ENCODE results near the gene TEKT2.

TEKT2 gene

GRCh38 chr1:36134505-36135329 lies 50.8 kb downstream of the TEKT2 start:
- DNase-seq, result peak; percentile 6 to 25

- DNase-seq, result no peak
Observed at GRCh38 chr1:36135330-36135667, 51.4 kb downstream of the TEKT2 start.

DNA sequence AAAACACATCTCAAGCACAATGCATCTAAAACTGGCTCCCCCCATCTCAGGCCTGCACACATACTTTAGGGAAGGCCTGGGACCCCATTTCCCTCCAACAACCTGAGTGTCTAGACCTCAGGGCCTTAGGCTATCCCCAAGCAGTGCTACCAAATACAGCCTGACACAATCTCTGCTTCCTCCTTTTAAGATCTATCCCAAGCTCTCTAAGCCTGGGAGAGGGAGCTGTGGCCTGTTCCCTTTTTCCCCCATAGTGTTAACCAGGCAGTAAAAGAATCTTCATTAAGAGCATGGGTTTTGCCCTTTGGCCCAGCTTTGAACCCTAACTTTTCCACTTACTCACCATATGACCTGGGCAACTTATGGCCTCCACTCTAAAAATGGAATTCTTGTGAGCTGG lies 51.9 kb downstream of the TEKT2 start:
- DNase-seq, result no peak

DNA sequence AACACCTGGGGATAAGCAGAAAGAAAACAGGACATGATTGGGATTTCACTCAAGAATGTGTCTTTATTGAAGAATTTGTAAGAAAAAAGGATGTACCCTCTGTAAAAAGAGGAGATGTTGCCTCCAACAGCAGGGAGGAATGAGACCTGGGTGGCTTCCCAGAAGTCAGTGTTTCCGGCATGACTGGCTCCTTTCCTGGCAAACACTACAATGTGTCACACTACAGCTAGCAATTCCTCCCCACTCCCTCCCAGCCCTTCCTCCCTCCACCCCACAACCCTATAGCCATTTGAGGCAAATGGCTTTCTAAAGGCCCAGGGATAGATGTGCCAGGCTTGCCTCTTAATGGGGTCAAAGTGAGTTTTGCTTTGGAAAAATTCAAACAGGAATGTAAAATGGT lies 52.6 kb downstream of the TEKT2 start:
- no peak for DNase-seq

DNA sequence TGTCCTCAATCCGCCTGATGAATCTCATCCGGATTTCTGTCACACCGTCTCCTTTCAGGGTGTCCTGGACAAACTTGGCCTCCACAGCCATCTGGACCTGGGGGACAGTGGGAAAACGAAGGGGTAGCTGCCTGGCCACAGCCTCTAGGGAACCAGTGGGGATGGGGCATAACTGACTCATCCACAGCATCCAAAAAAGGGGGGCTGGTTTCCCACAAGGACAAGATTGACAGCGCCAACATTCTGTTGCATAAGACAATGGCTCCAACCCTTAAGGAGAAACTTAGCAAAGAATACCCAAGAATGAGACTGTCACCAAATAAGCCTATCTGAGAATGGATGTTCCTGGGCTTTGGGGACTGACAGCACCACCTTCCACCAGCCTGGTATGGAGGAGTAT lies 53.3 kb downstream of the TEKT2 start:
- DNase-seq, result no peak

DNA sequence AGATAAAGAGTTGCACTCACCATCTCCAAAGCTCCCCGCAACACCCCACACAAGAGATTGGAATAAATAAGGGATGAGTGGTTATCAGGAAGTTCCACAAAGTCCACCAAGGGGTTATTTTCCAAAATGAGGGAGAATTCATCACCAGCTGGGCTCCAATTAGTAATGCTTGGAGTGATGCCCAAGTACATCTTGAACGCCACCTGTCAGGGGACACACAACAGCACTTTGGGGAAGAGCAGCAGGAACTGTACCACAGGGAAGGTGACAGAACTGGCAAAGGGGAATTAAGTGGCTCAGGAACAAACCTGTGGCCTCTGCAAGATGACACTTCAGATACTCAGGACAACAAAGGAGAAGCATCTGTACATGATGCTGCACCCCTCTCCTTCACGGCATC lies 53.9 kb downstream of the TEKT2 start:
- no peak for DNase-seq

Measured in NCI-H1930 (cell line).